HG02759 (cell line): Measurements from ENCODE around the gene BAIAP2.

Experiments used
- ATAC-seq: cut with Tn5 transposase; IDR thresholded peaks from one replicate; pipeline ENCODE4 v1.9.1; 2021; ENCODE audit warnings: mild to moderate bottlenecking, moderate library complexity; ENCODE audit not compliant: unreplicated experiment

The BAIAP2 gene

DNA sequence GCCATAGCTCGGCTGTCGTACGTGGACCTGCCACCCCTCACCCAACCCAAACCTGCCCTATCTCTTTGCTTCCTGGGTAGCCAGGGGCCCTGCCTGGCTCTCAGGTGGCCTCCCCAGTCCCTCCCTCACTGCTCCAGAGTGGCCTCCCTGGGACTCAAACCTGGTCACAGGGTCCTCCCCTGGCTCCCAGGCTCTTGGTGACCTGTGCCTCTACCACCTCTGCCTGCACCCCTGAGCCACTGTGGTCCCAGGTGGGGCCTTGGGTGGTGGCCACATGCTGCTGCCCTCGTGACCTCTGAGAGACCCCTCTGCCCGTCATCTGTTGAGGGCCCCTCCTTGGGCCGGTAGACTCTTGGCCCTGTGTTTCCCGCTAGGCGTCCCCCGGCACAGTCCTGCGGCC is 65.7 kb downstream of the BAIAP2 start:
- ATAC-seq = no peak

DNA sequence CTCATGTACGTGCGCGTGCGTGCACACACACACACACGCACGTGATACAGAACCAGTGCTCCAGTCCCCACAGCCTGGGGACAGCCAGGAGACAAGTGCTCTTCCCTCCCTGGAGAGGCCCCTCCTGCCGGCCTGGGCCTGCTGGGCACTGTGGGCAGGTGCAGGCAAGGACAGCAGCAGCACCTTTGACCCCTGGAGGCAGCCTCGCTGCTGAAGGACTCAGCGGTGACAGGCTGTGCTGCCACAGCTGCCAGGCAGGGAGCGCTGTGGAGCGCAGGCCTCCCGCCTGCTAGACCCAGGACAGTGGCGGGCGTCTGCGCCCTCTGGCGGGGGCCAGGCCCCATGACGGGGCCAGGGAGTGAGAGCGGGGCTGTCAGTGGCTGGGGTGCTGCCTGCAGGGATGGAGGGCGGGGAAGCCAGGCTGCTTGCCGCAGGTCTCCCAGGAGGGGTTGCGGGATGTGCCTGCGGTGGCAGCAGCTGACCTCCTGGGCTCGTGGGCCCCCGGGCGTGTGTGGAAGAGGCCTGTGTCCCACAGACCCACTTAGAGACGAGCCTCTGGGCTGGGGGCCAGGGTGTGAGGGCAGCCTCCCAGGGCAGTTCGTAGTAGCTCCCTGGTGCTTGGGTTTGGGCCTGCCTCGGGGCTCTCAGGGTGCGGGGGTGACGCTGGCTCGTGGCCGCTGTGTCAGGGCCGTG is 66.8 kb downstream of the BAIAP2 start:
- peak; percentile 78 for ATAC-seq

DNA sequence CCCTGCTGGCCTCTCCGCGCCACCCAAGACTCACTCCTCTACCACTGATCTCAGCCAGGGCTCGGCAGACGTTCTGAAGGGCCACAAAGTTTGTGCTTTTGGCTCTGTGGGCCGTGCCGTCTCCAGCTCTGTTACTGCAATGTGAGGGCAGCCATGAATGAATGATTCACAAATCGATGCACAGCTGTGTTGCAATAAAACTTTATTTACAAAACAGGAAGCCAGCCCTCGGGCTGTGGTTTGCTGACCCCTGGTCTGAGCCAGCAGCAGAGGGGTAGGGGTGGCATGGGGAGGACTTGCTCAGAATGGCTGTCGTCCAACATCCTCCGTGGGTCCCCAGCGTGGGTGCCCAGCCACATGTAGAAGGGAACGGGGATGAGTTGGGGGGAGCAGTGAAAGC is 67.4 kb downstream of the BAIAP2 start:
- ATAC-seq = no peak

DNA sequence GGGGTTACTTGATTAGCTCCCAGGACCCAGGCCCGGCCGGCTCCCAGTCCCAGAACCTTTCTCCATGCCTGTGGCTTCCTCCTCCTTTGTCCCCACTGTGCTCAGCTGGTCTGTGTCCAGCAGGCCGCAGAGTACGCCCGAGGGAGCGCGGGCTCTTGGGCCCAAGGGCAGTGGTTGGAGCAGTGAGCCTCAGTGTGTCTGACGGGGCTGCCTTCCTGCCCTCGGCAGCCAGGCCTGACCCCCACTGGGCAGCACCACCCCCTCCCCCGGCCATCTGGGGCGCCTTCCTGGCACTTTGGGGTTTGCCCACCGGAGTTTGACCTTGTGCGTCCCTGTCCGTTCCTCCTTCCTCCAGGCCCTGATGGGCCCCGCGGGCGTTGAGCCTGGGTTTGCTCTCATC is 67.9 kb downstream of the BAIAP2 start:
- ATAC-seq = no peak

DNA sequence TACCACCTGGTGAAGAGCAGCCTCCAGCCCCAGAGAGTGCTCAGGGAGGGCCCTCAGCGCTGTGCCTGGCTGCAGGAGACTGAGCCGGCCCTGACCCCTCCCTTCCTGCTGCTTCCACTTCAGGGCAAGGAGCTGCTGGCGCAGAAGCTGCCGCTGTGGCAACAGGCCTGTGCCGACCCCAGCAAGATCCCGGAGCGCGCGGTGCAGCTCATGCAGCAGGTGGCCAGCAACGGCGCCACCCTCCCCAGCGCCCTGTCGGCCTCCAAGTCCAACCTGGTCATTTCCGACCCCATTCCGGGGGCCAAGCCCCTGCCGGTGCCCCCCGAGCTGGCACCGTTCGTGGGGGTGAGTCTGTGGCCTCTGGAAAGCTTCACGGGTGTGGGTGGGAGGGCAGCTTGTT is 68.4 kb downstream of the BAIAP2 start:
- ATAC-seq = no peak

DNA sequence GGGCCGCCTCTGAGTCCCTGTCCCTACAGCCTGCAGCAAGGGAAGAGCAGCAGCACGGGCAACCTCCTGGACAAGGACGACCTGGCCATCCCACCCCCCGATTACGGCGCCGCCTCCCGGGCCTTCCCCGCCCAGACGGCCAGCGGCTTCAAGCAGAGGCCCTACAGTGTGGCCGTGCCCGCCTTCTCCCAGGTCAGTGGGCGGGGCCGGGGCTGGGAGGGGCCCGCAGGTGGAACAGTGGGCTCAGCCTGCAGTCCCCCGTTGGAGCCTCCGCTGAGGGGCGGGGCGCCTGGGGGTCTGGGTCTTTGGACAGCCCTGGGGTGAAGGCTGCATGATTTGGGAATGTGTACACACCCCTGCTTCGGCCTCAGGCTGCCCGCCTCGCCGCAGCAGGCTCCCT is 71.8 kb downstream of the BAIAP2 start:
- ATAC-seq = no peak

DNA sequence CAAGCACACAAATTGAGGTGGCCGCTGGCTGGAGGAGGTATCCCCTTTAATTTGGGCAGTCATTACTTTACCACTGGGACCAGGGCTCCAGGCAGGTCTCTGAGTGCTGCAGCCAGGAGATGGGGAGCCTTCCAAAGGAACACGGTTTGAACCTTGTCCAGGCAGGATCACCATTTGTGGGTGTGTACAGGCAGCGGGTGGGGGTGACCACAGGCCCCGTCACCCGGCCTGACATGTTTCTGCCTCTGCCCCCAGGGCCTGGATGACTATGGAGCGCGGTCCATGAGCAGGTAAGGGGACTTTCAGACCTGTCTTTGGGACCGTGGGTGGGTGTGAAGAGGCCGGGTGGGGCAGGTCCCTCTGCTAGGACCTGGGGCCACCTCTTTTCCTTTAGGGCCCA is 73.3 kb downstream of the BAIAP2 start:
- no peak for ATAC-seq

DNA sequence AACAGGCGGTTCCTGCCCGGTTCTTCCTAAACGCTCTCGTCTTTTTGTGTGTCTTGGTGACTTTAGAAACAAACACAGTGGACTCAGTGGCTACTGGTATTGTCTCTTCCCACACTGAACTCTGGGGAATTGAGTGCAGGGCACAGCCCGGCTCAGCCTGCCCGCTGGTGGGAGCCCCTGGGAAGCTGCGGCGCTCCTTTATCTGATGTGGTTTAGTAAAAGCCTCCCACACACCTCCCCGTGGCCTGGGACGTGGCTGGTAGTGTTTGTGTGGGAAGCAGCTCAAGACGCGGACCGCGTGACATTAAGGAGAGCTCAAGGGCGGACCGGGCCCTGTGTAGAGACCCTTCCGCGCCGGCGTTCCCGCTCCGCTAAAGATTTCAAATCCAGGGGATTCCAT is 75.0 kb downstream of the BAIAP2 start:
- ATAC-seq = no peak

DNA sequence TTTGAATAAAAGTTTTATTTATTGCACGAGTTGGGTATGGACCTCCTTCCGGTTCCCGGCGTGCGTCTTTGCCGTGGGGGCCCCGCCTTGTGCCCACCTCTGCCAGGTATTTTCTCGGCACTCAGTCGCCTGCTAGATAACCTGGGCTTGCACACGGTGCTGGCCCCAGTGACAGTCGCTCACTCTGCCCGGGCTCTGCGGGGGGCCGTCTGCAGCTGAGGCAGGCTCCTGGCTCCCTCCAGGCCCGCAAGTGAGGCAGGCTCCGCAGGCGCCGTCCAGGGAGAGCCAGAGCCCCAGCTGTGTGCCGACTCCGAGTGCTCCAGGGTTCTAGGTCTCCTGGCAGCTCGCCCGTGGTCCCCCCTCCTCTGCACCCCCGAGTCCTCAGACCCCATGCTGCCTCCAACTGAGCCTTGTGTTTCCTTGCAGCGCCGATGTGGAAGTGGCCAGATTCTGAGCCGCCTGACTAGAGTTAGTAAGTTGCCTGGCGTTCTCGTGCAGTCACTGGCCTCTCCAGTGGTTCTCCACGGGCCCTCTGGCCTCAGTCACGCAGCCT is 75.6 kb downstream of the BAIAP2 start:
- ATAC-seq = no peak

DNA sequence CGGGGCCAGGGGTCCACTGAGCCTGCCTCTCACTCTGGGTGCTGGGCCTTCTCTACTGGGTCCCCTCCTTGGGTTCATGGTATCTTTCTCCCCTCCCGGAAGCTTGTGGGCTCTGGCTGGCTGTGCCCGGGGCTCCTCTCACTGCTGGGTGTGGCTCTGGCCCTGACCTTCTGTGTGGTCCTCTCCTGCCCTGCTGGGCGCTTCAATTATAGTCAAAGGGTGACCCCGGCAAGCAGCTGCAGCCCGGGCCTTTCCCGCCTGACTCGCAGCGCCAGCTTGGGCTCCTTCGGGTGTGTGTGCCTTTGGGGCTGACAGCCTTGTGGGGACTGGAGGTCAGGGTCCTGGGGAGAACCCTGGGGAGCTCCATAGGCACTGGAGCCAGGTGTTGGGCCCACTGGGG is 76.1 kb downstream of the BAIAP2 start:
- no peak for ATAC-seq

DNA sequence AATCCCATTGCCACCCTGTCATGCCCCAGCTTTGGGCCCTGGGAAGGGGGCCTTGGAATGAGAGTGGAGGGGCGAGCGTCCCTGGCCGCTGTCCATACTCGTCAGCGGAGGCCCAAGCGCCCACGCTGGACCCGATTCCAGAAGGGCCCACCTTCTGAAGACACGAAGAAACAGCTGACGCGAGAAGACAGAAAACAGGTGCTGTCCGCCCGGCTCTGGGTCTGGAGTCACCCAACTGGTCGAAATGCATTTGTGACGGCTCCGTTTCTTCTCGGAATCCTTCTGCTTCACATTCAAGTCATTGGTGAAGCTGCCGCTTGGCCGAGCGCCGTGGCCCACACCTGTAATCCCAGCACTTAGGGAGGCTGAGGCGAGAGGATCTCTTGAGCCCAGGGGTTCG is 77.5 kb downstream of the BAIAP2 start:
- no peak for ATAC-seq

DNA sequence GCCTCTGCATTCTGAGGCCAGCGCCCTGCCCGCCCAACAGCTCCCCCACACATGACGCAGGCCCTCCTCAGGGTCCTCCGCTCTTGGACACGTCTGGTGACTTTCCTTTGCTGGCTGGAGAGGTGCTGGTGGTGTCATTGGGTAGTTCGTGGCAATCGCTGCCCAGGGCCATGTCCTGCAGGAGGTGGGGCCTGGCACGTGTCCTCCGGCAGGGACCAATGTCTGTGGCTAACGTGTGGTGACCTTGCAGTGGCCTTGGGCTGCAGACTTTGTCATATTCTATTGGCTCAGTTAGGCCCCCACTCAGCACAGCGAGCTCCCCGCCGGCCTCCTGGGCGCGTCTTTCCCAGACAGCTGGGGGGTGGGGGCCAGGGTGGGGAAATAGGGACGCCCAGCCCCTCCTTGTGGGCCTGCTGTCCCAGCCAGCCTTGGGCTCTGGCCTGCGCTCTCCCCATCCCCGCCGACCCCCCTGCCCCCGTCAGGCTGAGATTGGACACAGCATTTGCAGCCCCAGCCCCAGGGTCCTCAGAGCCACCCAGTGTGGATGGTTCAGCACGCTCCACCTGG is 78.3 kb downstream of the BAIAP2 start:
- no peak for ATAC-seq

DNA sequence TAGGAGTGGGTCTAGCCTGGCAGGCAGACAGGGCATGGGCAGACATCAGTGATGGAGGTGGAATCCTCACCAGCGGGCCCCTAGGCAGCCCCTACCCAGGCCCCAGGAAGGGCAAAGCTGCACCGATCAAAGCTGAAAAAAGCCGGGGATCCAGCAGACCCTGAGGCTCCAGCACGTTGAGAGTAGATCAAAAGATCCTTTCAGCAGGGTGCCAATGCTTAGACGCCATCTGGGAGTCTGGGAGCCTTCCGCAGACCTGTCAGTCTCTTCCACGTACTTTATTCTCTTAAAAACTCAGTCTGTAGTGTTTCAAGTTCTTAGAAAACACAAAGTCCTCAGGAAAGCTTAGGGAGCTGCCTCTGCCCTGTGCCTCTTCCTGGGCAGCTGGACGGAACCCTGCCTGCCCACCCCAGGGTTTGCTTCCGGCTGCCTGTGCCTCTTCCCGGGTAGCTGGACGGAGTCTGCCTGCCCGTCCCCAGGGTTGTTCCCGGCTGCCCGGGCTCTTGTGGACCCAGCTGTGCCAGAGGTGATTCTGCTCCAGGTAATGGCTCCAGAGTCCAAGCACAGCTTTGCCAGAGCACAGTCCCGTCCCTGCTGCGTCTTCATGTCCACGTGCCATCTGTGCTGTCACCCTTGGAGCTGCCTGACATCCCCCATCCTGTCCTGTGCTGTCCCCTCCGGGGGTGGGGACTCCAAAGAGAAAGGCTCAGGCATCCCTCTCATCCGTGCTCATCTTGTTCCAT is 79.6 kb downstream of the BAIAP2 start:
- no peak for ATAC-seq

DNA sequence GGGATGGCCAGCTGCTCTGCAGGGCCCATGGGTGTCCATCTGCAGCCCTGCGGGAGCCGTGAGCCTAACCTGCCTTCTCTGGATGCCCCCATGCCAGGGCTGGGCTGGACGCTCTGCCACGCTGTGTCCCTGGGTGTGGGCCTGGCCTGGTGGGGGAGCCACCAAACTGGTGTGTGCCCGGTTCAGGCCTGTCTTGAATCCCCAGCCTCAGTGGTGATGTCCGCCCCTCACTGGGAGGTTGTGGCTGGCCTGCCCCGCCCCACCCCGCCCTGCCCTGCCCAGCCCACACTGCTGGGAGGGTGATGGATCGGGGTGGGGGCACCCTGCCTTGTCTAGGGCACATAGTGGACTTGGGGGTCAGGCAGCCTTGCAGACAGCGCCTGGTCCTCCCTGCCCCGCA is 80.3 kb downstream of the BAIAP2 start:
- ATAC-seq = no peak

DNA sequence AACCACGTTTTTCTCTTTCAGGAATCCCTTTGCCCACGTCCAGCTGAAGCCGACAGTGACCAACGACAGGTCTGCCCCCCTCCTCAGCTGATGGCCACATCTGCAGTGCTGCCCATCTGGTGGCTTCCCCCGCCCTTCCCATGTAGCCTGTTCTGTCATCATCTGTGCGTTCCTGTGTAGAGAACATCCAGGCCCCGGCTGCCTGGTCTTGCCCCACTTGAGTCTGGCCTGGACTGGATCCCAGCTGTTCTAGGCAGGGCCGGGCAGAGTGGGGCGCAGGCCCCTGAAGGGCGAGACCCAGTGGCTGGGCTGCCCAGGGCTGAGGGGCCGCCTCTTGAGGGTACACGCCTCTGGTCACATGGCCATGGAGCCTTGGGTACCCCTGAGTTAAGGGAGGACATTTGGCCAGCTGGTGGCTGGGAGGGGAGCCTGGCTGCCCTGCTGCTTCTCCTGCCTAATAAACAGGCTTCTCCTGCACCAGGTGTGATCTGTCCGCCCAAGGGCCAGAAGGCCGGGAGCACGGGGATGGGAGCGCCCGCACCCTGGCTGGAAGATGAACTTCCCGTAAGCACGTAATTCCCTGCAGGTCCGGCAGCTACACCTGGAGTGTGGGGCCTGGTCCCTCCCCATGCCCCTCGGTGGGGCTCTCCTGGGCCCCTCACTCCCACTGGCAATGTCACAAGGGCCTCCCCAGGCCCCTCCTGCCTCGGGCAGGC is 81.0 kb downstream of the BAIAP2 start:
- no peak for ATAC-seq

DNA sequence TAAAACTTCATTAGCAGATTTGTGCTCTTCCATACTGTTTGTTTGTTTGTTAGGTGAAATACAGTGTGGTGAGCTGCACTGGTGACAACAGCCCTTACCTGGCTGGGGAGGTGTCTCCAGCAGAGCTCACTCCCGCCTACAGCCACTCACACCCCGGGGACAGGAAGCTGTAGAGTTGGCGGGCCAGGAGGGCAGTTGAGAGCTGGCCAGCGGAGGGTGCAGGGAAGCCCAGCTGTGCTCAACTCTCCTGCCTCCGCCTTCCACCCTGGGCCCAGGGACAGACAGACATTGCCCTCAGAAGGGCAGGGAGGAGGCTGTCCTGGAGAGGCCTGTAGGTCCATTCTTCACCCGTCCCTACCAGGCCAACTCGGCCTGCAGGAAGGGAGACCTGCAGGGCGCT is 81.8 kb downstream of the BAIAP2 start:
- no peak for ATAC-seq

DNA sequence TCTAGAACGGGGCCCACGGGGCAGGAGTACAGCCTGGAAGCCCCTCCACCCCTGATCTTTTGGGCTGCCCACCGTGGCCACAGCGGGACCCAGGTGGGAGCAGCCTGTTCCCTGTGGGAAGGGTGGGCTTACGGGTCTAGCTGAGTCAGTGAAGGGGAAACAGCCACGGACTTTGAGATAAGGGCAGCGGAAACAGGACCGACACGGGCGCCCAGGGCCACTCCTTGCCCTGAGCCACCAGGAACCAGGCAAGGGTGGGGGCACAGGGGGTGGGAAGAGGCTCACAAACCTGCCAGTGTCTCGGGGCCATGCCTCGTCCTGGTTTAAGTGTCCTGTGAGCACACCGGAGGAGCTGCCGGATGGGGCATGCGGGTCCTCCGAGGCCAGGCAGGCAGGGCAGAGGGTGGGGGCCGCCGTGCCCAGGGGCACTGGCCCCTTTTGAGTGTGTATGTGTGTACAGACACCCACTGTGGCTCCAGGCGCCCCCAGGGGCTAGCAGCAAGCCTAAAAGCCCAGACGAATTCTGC is 82.8 kb downstream of the BAIAP2 start:
- no peak for ATAC-seq

DNA sequence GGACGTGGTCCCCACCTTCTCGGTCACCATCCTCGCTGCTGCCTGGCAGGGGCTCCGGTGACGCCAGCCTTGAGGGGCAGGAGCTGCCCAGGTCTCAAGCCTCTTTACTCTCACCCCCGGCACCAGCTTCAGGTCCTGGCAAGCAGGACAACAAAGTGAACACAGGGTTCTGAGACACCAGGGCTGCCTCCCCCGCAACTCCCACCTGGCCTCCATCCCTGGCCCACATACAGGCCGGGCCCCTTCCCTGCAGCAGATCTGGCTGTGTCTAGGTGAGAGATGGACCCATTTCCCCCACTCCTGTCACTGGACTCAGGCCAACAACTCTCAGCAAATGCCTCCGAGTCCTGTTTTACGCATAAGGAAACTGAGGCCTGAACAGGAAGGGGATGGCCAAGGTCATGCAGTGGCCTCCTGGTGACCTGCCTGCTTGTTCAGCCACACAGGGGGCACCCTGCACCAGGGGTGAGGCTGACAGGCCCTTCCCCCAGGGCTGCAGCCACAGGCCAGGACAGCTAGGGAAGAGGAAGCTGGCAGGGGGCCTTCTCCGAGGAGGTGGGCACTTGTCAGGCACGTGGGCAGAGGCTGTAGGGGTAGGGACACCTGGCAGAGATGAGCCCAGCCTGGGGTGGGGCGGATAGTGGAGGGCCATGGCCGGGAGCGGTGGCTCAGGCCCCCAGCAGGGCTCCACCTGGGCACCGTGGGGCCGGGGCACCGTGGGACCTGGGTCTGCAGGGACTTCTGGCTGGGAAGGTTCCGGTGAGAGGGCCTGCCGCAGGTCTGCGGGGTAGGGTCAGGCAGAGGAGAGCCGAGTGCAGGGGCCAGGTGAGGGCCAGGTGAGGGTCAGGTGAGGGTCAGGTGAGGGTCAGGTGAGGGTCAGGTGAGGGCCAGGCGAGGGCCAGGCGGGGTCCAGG is 83.6 kb downstream of the BAIAP2 start:
- no peak for ATAC-seq

DNA sequence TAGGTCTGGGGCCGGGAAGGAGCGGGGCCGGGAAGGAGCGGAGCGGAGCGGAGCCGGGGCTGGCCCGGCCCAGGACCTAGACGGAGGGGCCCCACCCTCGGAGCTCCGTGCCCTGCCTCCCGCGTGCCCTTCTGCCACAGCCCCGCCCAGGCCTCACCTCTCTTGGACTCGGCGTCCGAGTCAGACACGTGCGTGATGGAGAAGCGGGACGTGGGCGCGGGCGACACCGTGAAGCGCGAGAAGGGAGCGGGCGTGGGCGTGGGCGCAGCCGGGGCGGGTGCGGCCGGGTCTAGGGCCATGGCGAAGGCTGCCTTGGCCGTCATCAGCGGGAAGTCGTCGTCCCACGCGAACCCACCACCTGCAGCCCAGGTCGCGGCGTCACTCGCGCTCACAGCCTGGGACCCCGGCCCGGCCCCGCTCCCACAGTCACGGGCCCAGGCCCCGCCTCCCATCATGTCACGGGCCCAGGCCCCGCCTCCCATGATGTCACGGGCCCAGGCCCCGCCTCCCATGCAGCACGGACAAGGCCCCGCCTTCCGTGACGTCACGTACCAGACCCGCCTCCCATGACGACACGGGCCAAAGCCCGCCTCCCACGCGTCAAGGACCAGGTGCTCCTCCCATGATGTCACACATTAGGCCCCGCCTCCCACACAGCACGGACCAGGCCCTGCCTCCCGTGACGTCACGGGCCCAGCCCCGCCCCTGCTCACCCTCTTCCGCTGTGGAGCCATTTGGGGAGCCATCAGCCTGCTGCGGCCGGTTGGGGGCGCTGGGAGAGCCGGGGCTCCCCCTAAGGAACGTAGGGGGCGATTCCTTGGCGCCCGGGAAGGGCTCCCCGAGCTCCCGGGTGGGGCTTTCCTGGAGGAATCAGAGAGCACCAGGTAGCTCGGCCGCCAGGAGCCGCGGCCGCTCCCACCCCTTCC is 84.5 kb downstream of the BAIAP2 start:
- ATAC-seq = peak; percentile 56
